Adrenal gland (tissue), 5 donors: Measurements from ENCODE around the gene KCTD21.

Source experiments
- POLR2A ChIP-seq, 2 donors: fragments of 450-650 bp; IDR thresholded peaks; one replicate each; pipeline ENCODE4 v1.6.1; 2017; ENCODE audit warnings: antibody characterized with exemption in 2 of 2, mild to moderate bottlenecking in 2 of 2, moderate library complexity in 1 of 2
- TF ChIP-seq, protein P1 (sequence below), 6 experiments: fragments of 450-650 bp in 4 of 6; fragments of 200-600 bp in 2 of 6; sonication (generic) in 1 of 6; IDR thresholded peaks; 1 replicate in 5 of 6; 2 replicates in 1 of 6; pipeline versions ENCODE4 v1.5.1 to v1.8.0; 2016 to 2021; ENCODE audit warnings: antibody characterized with exemption in 6 of 6, mild to moderate bottlenecking in 2 of 6, moderate library complexity in 1 of 6
- donor health status: DM: no; HTN: no; CAD: no.

GRCh38 chr11:78216571-78217287 lies 28.3 kb upstream of the KCTD21 start:
- TF ChIP-seq, protein P1, sequence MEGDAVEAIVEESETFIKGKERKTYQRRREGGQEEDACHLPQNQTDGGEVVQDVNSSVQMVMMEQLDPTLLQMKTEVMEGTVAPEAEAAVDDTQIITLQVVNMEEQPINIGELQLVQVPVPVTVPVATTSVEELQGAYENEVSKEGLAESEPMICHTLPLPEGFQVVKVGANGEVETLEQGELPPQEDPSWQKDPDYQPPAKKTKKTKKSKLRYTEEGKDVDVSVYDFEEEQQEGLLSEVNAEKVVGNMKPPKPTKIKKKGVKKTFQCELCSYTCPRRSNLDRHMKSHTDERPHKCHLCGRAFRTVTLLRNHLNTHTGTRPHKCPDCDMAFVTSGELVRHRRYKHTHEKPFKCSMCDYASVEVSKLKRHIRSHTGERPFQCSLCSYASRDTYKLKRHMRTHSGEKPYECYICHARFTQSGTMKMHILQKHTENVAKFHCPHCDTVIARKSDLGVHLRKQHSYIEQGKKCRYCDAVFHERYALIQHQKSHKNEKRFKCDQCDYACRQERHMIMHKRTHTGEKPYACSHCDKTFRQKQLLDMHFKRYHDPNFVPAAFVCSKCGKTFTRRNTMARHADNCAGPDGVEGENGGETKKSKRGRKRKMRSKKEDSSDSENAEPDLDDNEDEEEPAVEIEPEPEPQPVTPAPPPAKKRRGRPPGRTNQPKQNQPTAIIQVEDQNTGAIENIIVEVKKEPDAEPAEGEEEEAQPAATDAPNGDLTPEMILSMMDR (IDR thresholded peaks at IDR 0.05) = no peak
- no peak for TF ChIP-seq POLR2A (IDR thresholded peaks at IDR 0.05)
